ENCODE data around the gene AATF. TPM values are rescaled to one million over a fixed set of nuclear protein-coding genes. Genes with fewer than 3 reads are reported as not detected.

The AATF gene
- polyA plus RNA-seq, 1 donor from 2014 or later: 12.7 TPM

DNA sequence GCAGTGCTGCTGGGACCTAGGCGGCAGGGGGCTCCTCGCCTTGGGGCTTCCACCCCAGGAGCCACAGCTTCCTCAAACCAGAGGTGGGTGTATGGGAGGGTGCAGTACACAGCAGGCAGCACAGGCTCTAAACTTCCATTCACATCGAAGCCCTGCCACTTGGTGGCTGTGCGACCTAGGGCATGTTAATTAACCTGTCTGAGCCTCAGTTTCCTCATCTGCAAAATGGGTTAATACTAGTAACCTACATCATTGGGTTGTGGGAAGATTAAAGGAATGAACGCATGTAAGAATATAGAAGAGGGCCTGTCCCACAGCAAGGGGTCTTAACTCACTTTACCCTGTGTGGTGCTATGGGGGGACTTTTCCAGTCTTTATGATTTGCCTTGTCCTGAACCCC, 38.2 kb upstream of the AATF start:
- no peaks in the 10 kb centered on the region for H3K9me2 ChIP-seq (ENCODE audit: insufficient read depth, low read length)
- no peak overlapping the region for H3K4me2 ChIP-seq (ENCODE audit: low read length)
- no peaks in the 10 kb centered on the region for H3K79me2 ChIP-seq (replicated peaks; ENCODE audit: insufficient read depth, low read length)
- H3F3A ChIP-seq (ENCODE audit: insufficient read depth, low read length, poor library complexity, severe bottlenecking): no peaks in the 10 kb centered on the region
- peaks cover 3% of the 10 kb centered on the region for H3K27me3 ChIP-seq (ENCODE audit: insufficient read depth, low read depth, low read length)
- H3K27ac ChIP-seq (ENCODE audit: low read length): no peak overlapping the region
- no peak overlapping the region for H3K4me3 ChIP-seq (ENCODE audit: low read length)
- H3K9me3 ChIP-seq (ENCODE audit: low read length): no peaks in the 10 kb centered on the region
- H2AFZ ChIP-seq (ENCODE audit: low read depth, low read length): no peak overlapping the region
- no peaks in the 10 kb centered on the region for H3K36me3 ChIP-seq (ENCODE audit: insufficient read depth, low read length)
- TF ChIP-seq RAD21 (conservative IDR thresholded peaks at IDR 0.05) (no peak), POLR2AphosphoS5 (IDR thresholded peaks at IDR 0.05) (no peak), MXI1 (conservative IDR thresholded peaks at IDR 0.05; ENCODE audit: poor library complexity, severe bottlenecking) (no peak), SMC3 (conservative IDR thresholded peaks at IDR 0.05; ENCODE audit: poor library complexity) (no peak), EP300 (conservative IDR thresholded peaks at IDR 0.05; ENCODE audit: poor library complexity, severe bottlenecking) (no peak), EZH2 (IDR thresholded peaks at IDR 0.05; ENCODE audit: borderline replicate concordance, insufficient read depth, low read length, poor library complexity, severe bottlenecking) (no peak), TAF1 (IDR thresholded peaks at IDR 0.05; ENCODE audit: low read depth) (no peak)
- TF ChIP-seq, protein P1, sequence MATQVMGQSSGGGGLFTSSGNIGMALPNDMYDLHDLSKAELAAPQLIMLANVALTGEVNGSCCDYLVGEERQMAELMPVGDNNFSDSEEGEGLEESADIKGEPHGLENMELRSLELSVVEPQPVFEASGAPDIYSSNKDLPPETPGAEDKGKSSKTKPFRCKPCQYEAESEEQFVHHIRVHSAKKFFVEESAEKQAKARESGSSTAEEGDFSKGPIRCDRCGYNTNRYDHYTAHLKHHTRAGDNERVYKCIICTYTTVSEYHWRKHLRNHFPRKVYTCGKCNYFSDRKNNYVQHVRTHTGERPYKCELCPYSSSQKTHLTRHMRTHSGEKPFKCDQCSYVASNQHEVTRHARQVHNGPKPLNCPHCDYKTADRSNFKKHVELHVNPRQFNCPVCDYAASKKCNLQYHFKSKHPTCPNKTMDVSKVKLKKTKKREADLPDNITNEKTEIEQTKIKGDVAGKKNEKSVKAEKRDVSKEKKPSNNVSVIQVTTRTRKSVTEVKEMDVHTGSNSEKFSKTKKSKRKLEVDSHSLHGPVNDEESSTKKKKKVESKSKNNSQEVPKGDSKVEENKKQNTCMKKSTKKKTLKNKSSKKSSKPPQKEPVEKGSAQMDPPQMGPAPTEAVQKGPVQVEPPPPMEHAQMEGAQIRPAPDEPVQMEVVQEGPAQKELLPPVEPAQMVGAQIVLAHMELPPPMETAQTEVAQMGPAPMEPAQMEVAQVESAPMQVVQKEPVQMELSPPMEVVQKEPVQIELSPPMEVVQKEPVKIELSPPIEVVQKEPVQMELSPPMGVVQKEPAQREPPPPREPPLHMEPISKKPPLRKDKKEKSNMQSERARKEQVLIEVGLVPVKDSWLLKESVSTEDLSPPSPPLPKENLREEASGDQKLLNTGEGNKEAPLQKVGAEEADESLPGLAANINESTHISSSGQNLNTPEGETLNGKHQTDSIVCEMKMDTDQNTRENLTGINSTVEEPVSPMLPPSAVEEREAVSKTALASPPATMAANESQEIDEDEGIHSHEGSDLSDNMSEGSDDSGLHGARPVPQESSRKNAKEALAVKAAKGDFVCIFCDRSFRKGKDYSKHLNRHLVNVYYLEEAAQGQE (IDR thresholded peaks at IDR 0.05; ENCODE audit: borderline replicate concordance): no peak
- TF ChIP-seq, protein P2, sequence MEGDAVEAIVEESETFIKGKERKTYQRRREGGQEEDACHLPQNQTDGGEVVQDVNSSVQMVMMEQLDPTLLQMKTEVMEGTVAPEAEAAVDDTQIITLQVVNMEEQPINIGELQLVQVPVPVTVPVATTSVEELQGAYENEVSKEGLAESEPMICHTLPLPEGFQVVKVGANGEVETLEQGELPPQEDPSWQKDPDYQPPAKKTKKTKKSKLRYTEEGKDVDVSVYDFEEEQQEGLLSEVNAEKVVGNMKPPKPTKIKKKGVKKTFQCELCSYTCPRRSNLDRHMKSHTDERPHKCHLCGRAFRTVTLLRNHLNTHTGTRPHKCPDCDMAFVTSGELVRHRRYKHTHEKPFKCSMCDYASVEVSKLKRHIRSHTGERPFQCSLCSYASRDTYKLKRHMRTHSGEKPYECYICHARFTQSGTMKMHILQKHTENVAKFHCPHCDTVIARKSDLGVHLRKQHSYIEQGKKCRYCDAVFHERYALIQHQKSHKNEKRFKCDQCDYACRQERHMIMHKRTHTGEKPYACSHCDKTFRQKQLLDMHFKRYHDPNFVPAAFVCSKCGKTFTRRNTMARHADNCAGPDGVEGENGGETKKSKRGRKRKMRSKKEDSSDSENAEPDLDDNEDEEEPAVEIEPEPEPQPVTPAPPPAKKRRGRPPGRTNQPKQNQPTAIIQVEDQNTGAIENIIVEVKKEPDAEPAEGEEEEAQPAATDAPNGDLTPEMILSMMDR (IDR thresholded peaks at IDR 0.05; ENCODE audit: poor library complexity, severe bottlenecking): no peak
- no peaks in the 10 kb centered on the region for H4K20me1 ChIP-seq (ENCODE audit: insufficient read depth)
- H3K9ac ChIP-seq (ENCODE audit: low read length): no peak overlapping the region

DNA sequence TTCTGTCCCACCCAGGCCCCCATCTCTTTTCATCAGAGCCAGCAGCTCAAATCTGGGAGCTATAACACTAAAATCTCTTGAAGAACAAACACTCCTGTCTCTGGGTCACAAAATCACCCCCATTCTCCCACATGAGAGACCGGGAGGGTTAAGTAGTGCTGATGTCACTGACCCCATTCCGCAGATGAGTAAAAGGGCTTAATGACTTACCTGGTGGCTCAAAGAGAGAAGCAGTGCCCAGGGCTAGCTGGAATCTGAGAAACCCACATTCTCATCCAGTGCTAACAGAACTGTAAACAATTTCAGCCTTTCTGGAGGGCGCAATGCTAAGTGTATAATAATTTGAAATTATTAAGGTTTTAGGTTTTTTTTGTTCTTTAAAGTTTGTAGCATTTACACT, 37.8 kb upstream of the AATF start:
- H4K20me1 ChIP-seq (ENCODE audit: insufficient read depth): no peaks in the 10 kb centered on the region
- no peak overlapping the region for H3K4me3 ChIP-seq (ENCODE audit: low read length)
- TF ChIP-seq SMC3 (conservative IDR thresholded peaks at IDR 0.05; ENCODE audit: poor library complexity) (no peak), MXI1 (conservative IDR thresholded peaks at IDR 0.05; ENCODE audit: poor library complexity, severe bottlenecking) (no peak), RAD21 (conservative IDR thresholded peaks at IDR 0.05) (no peak), EP300 (conservative IDR thresholded peaks at IDR 0.05; ENCODE audit: poor library complexity, severe bottlenecking) (no peak), POLR2AphosphoS5 (IDR thresholded peaks at IDR 0.05) (no peak), EZH2 (IDR thresholded peaks at IDR 0.05; ENCODE audit: borderline replicate concordance, insufficient read depth, low read length, poor library complexity, severe bottlenecking) (no peak), TAF1 (IDR thresholded peaks at IDR 0.05; ENCODE audit: low read depth) (no peak)
- TF ChIP-seq, protein P1 (IDR thresholded peaks at IDR 0.05; ENCODE audit: borderline replicate concordance): no peak
- TF ChIP-seq, protein P2 (IDR thresholded peaks at IDR 0.05; ENCODE audit: poor library complexity, severe bottlenecking): no peak
- no peak overlapping the region for H2AFZ ChIP-seq (ENCODE audit: low read depth, low read length)
- H3K27me3 ChIP-seq (ENCODE audit: insufficient read depth, low read depth, low read length): peaks cover 3% of the 10 kb centered on the region
- no peaks in the 10 kb centered on the region for H3F3A ChIP-seq (ENCODE audit: insufficient read depth, low read length, poor library complexity, severe bottlenecking)
- no peaks in the 10 kb centered on the region for H3K36me3 ChIP-seq (ENCODE audit: insufficient read depth, low read length)
- H3K9me2 ChIP-seq (ENCODE audit: insufficient read depth, low read length): no peaks in the 10 kb centered on the region
- no peak overlapping the region for H3K9ac ChIP-seq (ENCODE audit: low read length)
- H3K27ac ChIP-seq (ENCODE audit: low read length): no peak overlapping the region
- no peaks in the 10 kb centered on the region for H3K79me2 ChIP-seq (replicated peaks; ENCODE audit: insufficient read depth, low read length)
- H3K4me2 ChIP-seq (ENCODE audit: low read length): no peak overlapping the region
- H3K9me3 ChIP-seq (ENCODE audit: low read length): no peaks in the 10 kb centered on the region
